Upper lobe of left lung (tissue), 4 donors: ENCODE data around the gene CEP72.
"Not testable (repeated sequence)": the region's sequence is repeated elsewhere in the genome, so short reads cannot be mapped to it uniquely, and the experiment has no call there.

Experiments
- POLR2A ChIP-seq, 4 donors: fragments of 450-650 bp; IDR thresholded peaks; one replicate each; pipeline ENCODE4 v1.5.1; 2016 to 2017; ENCODE audit warnings: antibody characterized with exemption in 4 of 4, mild to moderate bottlenecking in 2 of 4
- TF ChIP-seq, protein P1 (sequence below), 6 experiments: fragments of 450-650 bp in 4 of 6; fragments of 200-600 bp in 2 of 6; sonication (generic) in 2 of 6; IDR thresholded peaks; one replicate each; pipeline ENCODE4 v1.5.1; 2016 to 2019; ENCODE audit warnings: antibody characterized with exemption in 6 of 6

DNA sequence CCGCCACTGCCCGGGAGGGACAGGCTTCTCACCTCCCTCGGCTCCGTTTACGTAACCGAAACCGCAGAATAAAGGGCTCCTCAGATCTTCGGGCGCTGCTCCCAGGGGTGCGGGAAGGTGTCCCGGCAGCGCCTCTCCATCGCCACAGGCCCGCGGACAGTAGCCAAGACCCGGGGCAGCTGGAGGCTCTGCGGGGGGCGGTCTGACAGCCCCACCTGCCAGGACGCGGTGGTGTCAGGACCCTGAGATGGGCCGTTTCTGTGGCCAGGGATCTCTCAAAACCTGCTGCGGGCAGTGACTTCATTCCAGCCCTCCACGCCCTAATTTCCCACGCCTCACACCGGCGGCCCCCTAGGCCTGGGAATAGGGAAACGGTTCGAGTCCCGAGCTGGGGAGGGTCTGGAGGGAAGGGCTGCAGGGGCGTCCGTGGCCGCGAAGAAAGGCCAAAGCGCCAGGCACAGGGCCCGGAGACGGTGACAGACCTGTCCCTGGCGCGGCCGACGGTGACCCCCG is 80.4 kb downstream of the CEP72 start:
- TF ChIP-seq POLR2A (IDR thresholded peaks at IDR 0.05) = not testable (repeated sequence)
- TF ChIP-seq, protein P1, sequence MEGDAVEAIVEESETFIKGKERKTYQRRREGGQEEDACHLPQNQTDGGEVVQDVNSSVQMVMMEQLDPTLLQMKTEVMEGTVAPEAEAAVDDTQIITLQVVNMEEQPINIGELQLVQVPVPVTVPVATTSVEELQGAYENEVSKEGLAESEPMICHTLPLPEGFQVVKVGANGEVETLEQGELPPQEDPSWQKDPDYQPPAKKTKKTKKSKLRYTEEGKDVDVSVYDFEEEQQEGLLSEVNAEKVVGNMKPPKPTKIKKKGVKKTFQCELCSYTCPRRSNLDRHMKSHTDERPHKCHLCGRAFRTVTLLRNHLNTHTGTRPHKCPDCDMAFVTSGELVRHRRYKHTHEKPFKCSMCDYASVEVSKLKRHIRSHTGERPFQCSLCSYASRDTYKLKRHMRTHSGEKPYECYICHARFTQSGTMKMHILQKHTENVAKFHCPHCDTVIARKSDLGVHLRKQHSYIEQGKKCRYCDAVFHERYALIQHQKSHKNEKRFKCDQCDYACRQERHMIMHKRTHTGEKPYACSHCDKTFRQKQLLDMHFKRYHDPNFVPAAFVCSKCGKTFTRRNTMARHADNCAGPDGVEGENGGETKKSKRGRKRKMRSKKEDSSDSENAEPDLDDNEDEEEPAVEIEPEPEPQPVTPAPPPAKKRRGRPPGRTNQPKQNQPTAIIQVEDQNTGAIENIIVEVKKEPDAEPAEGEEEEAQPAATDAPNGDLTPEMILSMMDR (IDR thresholded peaks at IDR 0.05) = not testable (repeated sequence)
